Astrocyte (in vitro differentiated cells and primary cell): ENCODE measurements around the gene POTEI. TPM values are rescaled to one million over a fixed set of nuclear protein-coding genes. Genes with fewer than 3 reads are reported as not detected.
"Not testable (repeated sequence)": the region's sequence is repeated elsewhere in the genome, so short reads cannot be mapped to it uniquely, and the experiment has no call there.

ENCODE experiments used
- DNase-seq: peaks from one replicate; pipeline ENCODE4 v3.0.0-alpha.2; 2010; ENCODE audit warnings: low read depth
- FAIRE-seq: peaks from 2 replicates; lab custom pipeline; 2011; peaks lifted over from hg19 to GRCh38; lab: Jason Lieb, UNC
- H2AFZ ChIP-seq: 2 replicates; pipeline ENCODE4 v1.6.0; 2012; ENCODE audit warnings: low read depth, low read length, inconsistent platforms
- H3K27ac ChIP-seq: 2 replicates; pipeline ENCODE4 v1.5.1; 2011; ENCODE audit warnings: low read depth, low read length, inconsistent platforms
- H3K27me3 ChIP-seq: 2 replicates; pipeline ENCODE4 v1.6.0; 2011; ENCODE audit warnings: low read length, inconsistent platforms; ENCODE audit not compliant: insufficient read depth
- H3K36me3 ChIP-seq: 2 replicates; pipeline ENCODE4 v1.5.1; 2011; ENCODE audit warnings: low read length, inconsistent platforms; ENCODE audit not compliant: insufficient read depth
- H3K4me1 ChIP-seq: 2 replicates; pipeline ENCODE4 v1.5.1; 2011; ENCODE audit warnings: low read length, inconsistent platforms; ENCODE audit not compliant: insufficient read depth
- H3K4me2 ChIP-seq: 2 replicates; pipeline ENCODE4 v1.6.0; 2012; ENCODE audit warnings: low read length, inconsistent platforms
- H3K4me3 ChIP-seq: 2 replicates; pipeline ENCODE4 v1.5.1; 2011; ENCODE audit warnings: low read depth, mild to moderate bottlenecking, low read length, inconsistent platforms; ENCODE audit not compliant: insufficient read depth
- H3K79me2 ChIP-seq: 2 replicates; pipeline ENCODE4 v1.6.0; 2012; ENCODE audit warnings: mild to moderate bottlenecking, low read length, inconsistent platforms; ENCODE audit not compliant: insufficient read depth
- H3K9ac ChIP-seq: 2 replicates; pipeline ENCODE4 v1.6.0; 2012; ENCODE audit warnings: mild to moderate bottlenecking, low read length, inconsistent platforms
- H3K9me3 ChIP-seq: 2 replicates; pipeline ENCODE4 v1.5.1; 2012; ENCODE audit warnings: low read depth, mild to moderate bottlenecking, low read length, inconsistent platforms; ENCODE audit not compliant: insufficient read depth
- H4K20me1 ChIP-seq: 2 replicates; pipeline ENCODE4 v1.6.0; 2012; ENCODE audit warnings: low read length, inconsistent platforms; ENCODE audit not compliant: insufficient read depth
- H3K27ac Mint-ChIP-seq: one replicate; pipeline ENCODE4 v1.8.0; 2021; ENCODE audit warnings: mild to moderate bottlenecking, mixed read lengths; ENCODE audit not compliant: unreplicated experiment
- H3K27me3 Mint-ChIP-seq: one replicate; pipeline ENCODE4 v1.8.0; 2021; ENCODE audit warnings: low read depth, mixed read lengths; ENCODE audit not compliant: unreplicated experiment
- H3K36me3 Mint-ChIP-seq: one replicate; pipeline ENCODE4 v1.8.0; 2021; ENCODE audit warnings: low read depth, mixed read lengths; ENCODE audit not compliant: unreplicated experiment
- H3K4me1 Mint-ChIP-seq: one replicate; pipeline ENCODE4 v1.8.0; 2021; ENCODE audit warnings: low read depth, mixed read lengths; ENCODE audit not compliant: unreplicated experiment
- H3K4me3 Mint-ChIP-seq: one replicate; pipeline ENCODE4 v1.8.0; 2021; ENCODE audit warnings: mild to moderate bottlenecking, moderate library complexity, mixed read lengths; ENCODE audit not compliant: unreplicated experiment
- H3K9me3 Mint-ChIP-seq: one replicate; pipeline ENCODE4 v1.8.0; 2021; ENCODE audit warnings: mild to moderate bottlenecking, mixed read lengths; ENCODE audit not compliant: unreplicated experiment
- total RNA-seq: library from RNA; stranded (reverse); gene quantifications from 2 replicates; pipeline ENCODE4 v1.2.1, GENCODE V29; 2021

POTEI gene
- total RNA-seq, 1 donor from 2014 or later = 0.32 TPM

DNA sequence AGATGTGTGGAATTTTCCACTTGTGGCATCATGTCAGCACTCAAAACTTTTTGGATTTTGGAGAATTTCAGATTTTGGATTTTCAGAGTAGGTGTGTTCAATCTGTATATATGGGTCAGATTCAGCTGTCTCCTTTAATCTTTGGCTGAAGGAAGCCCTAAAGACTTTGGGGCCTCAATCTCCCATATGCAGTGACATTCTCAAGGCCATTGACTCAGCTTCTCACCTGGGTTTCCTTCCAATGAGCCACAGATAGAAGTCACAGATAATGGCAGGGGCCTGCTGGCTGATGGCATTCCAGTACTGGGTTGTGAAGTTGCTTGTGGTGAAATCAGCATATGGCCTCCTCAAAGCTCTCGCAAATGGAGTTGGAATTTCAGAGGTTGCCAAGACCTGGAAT, 90.3 kb downstream of the POTEI start:
- H3K79me2 ChIP-seq, H3K4me2 ChIP-seq, H3K36me3 ChIP-seq, H3K9ac ChIP-seq, H3K4me3 ChIP-seq, H3K4me1 ChIP-seq, H3K36me3 Mint-ChIP-seq, H2AFZ ChIP-seq, FAIRE-seq, H3K27me3 Mint-ChIP-seq, H4K20me1 ChIP-seq, H3K27ac ChIP-seq, DNase-seq, H3K9me3 Mint-ChIP-seq, H3K27ac Mint-ChIP-seq, H3K9me3 ChIP-seq, H3K4me3 Mint-ChIP-seq, H3K27me3 ChIP-seq, H3K4me1 Mint-ChIP-seq: not testable (repeated sequence)

DNA sequence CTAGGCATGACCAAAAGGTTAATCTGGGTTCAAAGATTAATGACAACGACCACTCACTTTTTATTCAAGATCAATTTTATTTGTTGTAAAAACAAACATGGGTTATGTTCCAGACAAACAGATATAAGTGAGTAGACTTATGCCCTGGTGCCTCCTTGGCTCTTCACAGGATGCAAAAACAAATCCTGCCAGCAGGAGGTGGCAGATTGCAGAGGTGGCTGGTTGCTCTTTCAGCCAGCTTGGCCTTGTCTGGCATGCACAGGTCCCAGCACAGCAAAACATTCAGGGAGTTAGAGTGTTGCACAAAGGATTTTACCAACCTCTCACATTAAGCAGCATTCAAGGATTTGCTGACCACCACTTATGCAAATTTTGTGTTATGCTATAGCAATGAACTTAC, 92.4 kb downstream of the POTEI start:
- H3K4me3 Mint-ChIP-seq, H3K4me1 Mint-ChIP-seq, H3K9me3 ChIP-seq, H4K20me1 ChIP-seq, H3K4me3 ChIP-seq, H3K79me2 ChIP-seq, H3K4me1 ChIP-seq, H3K9me3 Mint-ChIP-seq, H3K27me3 ChIP-seq, H3K27ac Mint-ChIP-seq, H3K9ac ChIP-seq, H3K36me3 Mint-ChIP-seq, H3K36me3 ChIP-seq, DNase-seq, H3K4me2 ChIP-seq, H3K27ac ChIP-seq, H3K27me3 Mint-ChIP-seq, H2AFZ ChIP-seq, FAIRE-seq: not testable (repeated sequence)

Other genes starting within 250 kb of the POTEI start
- gene IMP4, start 166.4 kb downstream of the POTEI start, total RNA-seq = 65.5 and 78.9 TPM in 2 replicates
- gene PTPN18, start 153.3 kb downstream of the POTEI start, total RNA-seq = 9.9 and 10.4 TPM in 2 replicates
- not detected in 2 replicates for gene CFC1B, start 11.9 kb upstream of the POTEI start, total RNA-seq
- gene CFC1, start 90.2 kb upstream of the POTEI start, total RNA-seq = not detected in 2 replicates
- not detected in 2 replicates for gene POTEJ, start 102.1 kb upstream of the POTEI start, total RNA-seq
- not detected in 2 replicates for gene GPR148, start 219.7 kb upstream of the POTEI start, total RNA-seq
- gene AMER3, start 246.2 kb upstream of the POTEI start, total RNA-seq = 0.07 TPM in 1 of 2 replicates, not detected in the other